ENCODE measurements around the gene AZU1.
A peak's percentile ranks its signal among the peaks of the same experiment; 100 is the strongest.

AZU1 gene

GRCh38 chr19:831407-832369 is 4.1 kb downstream of the AZU1 start:
- H3K36me3 ChIP-seq (ENCODE audit: control insufficient read depth in 2 of 2, insufficient read depth in 1 of 2, low read length in 2 of 2) = no peaks in the 10 kb centered on the region
- TF ChIP-seq SETDB1 (IDR thresholded peaks at IDR 0.05; ENCODE audit: insufficient read length, low read length) (no peak), GLIS1 (tag by site-specific recombination; IDR thresholded peaks at IDR 0.05) (peak; percentile 40; the same call in 1 of the 2 replicates), ZNF768 (tag by site-specific recombination; IDR thresholded peaks at IDR 0.05) (peak; percentile 32; the same call in 1 of the 2 replicates), ZBTB26 (tag by site-specific recombination; optimal IDR thresholded peaks at IDR 0.05) (no peak), ZNF629 (tag by site-specific recombination; IDR thresholded peaks at IDR 0.05) (no peak), ZNF623 (tag by site-specific recombination; IDR thresholded peaks at IDR 0.05) (peak; percentile 96)
- CTCF ChIA-PET = no interaction called here
- no peak overlapping the region for H3K27ac ChIP-seq (ENCODE audit: extremely low read depth, low read depth, low read length)
- H3K9me3 ChIP-seq (ENCODE audit: control insufficient read depth, insufficient read depth, low read depth, low read length) = no peaks in the 10 kb centered on the region
- POLR2A ChIA-PET = no interaction called here
- H3K4me3 ChIP-seq (ENCODE audit: low read depth, low read length) = no peak overlapping the region
- H3K4me1 ChIP-seq (ENCODE audit: control insufficient read depth, insufficient read depth, low read length) = no peaks in the 10 kb centered on the region

- ChIA-PET CTCF (no interaction called here), POLR2A (no interaction called here)
- no peaks in the 10 kb centered on the region for H3K4me1 ChIP-seq (ENCODE audit: control insufficient read depth, insufficient read depth, low read length)
- H3K4me3 ChIP-seq (ENCODE audit: low read depth, low read length) = no peak overlapping the region
- H3K36me3 ChIP-seq (ENCODE audit: control insufficient read depth in 2 of 2, insufficient read depth in 1 of 2, low read length in 2 of 2) = no peaks in the 10 kb centered on the region
- no peak overlapping the region for H3K27ac ChIP-seq (ENCODE audit: extremely low read depth, low read depth, low read length)
- no peaks in the 10 kb centered on the region for H3K9me3 ChIP-seq (ENCODE audit: control insufficient read depth, insufficient read depth, low read depth, low read length)
- TF ChIP-seq GLIS2 (tag by site-specific recombination; IDR thresholded peaks at IDR 0.05) (no peak), GFI1B (tag by site-specific recombination; IDR thresholded peaks at IDR 0.05) (no peak), ZNF398 (tag by site-specific recombination; IDR thresholded peaks at IDR 0.05) (no peak), ZNF449 (tag by site-specific recombination; IDR thresholded peaks at IDR 0.05) (no peak), ZNF311 (tag by site-specific recombination; IDR thresholded peaks at IDR 0.05; ENCODE audit: borderline replicate concordance) (no peak), ZNF777 (tag by site-specific recombination; IDR thresholded peaks at IDR 0.05; ENCODE audit: borderline replicate concordance) (no peak), ZNF692 (tag by site-specific recombination; IDR thresholded peaks at IDR 0.05) (no peak), ZNF530 (tag by site-specific recombination; IDR thresholded peaks at IDR 0.05; ENCODE audit: low read depth) (no peak), ZEB2 (tag by site-specific recombination; IDR thresholded peaks at IDR 0.05) (no peak), ZNF623 (tag by site-specific recombination; IDR thresholded peaks at IDR 0.05) (no peak), ZNF76 (tag by site-specific recombination; IDR thresholded peaks at IDR 0.05; ENCODE audit: borderline replicate concordance, low read depth) (no peak), ZNF18 (tag by site-specific recombination; IDR thresholded peaks at IDR 0.05) (no peak), ZNF670 (tag by site-specific recombination; IDR thresholded peaks at IDR 0.05; ENCODE audit: low read depth) (no peak), ZNF214 (tag by site-specific recombination; IDR thresholded peaks at IDR 0.05; ENCODE audit: borderline replicate concordance) (no peak), ZNF146 (tag by site-specific recombination; IDR thresholded peaks at IDR 0.05) (no peak), ZNF791 (tag by site-specific recombination; IDR thresholded peaks at IDR 0.05) (no peak), ZNF610 (tag by site-specific recombination; IDR thresholded peaks at IDR 0.05; ENCODE audit: borderline replicate concordance) (no peak), SP2 (tag by site-specific recombination; IDR thresholded peaks at IDR 0.05) (no peak)
Measured at GRCh38 chr19:834216-834615, 6.6 kb downstream of the AZU1 start.

All from HEK293 (cell line).